Keratinocyte (primary cell): ENCODE results near the gene UTP15. TPM values are rescaled to one million over a fixed set of nuclear protein-coding genes. Genes with fewer than 3 reads are reported as not detected.

Source experiments
- DNase-seq: peaks from one replicate; pipeline ENCODE4 v3.0.0-alpha.2; 2011; ENCODE audit warnings: low read depth, missing footprints, low spot score
- FAIRE-seq: peaks from 2 replicates; lab custom pipeline; 2011; peaks lifted over from hg19 to GRCh38; lab: Jason Lieb, UNC
- H2AFZ ChIP-seq: 2 replicates; pipeline ENCODE4 v1.6.0; 2012; ENCODE audit warnings: low read length, control low read depth, inconsistent platforms; ENCODE audit not compliant: control insufficient read depth
- H3K27ac ChIP-seq: 2 replicates; pipeline ENCODE4 v1.5.1; 2011; ENCODE audit warnings: low read length; ENCODE audit not compliant: control insufficient read depth, insufficient read depth
- H3K27me3 ChIP-seq: 3 replicates; pipeline ENCODE4 v1.6.0; 2011; ENCODE audit warnings: low read length; ENCODE audit not compliant: control insufficient read depth, insufficient read depth; ENCODE audit errors: extremely low read depth
- H3K36me3 ChIP-seq, 2 experiments: 2 replicates in 1 of 2; 3 replicates in 1 of 2; pipeline ENCODE4 v1.5.1; 2011; ENCODE audit warnings: low read length in 2 of 2, mild to moderate bottlenecking in 1 of 2; ENCODE audit not compliant: control insufficient read depth in 2 of 2, insufficient read depth in 2 of 2; ENCODE audit errors: extremely low read depth in 1 of 2
- H3K4me1 ChIP-seq: 3 replicates; pipeline ENCODE4 v1.5.1; 2011; ENCODE audit warnings: low read length; ENCODE audit not compliant: control insufficient read depth, insufficient read depth; ENCODE audit errors: extremely low read depth
- H3K4me2 ChIP-seq: 3 replicates; pipeline ENCODE4 v1.6.0; 2011; ENCODE audit warnings: low read depth, low read length; ENCODE audit not compliant: control insufficient read depth, insufficient read depth; ENCODE audit errors: extremely low read depth
- H3K4me3 ChIP-seq, 3 experiments: fragments of 200-600 bp in 1 of 3; sonication (generic) in 1 of 3; 2 replicates in 2 of 3; 3 replicates in 1 of 3; pipeline ENCODE4 v1.5.1; 2011 to 2016; ENCODE audit warnings: low read length in 3 of 3, mild to moderate bottlenecking in 3 of 3, control low read depth in 2 of 3, inconsistent platforms in 1 of 3, low read depth in 1 of 3, mixed read lengths in 1 of 3, mixed run types in 1 of 3, moderate library complexity in 1 of 3; ENCODE audit not compliant: control insufficient read depth in 2 of 3, insufficient read depth in 2 of 3; ENCODE audit errors: extremely low read depth in 1 of 3
- H3K79me2 ChIP-seq: 2 replicates; pipeline ENCODE4 v1.6.0; 2012; ENCODE audit warnings: low read length; ENCODE audit not compliant: control insufficient read depth, insufficient read depth
- H3K9ac ChIP-seq: 3 replicates; pipeline ENCODE4 v1.6.0; 2011; ENCODE audit warnings: low read length; ENCODE audit not compliant: control insufficient read depth, insufficient read depth; ENCODE audit errors: extremely low read depth
- H3K9me1 ChIP-seq: 3 replicates; pipeline ENCODE4 v1.6.0; 2011; ENCODE audit warnings: low read length; ENCODE audit not compliant: control insufficient read depth, insufficient read depth; ENCODE audit errors: extremely low read depth
- H3K9me3 ChIP-seq: 2 replicates; pipeline ENCODE4 v1.5.1; 2012; ENCODE audit warnings: low read depth, low read length; ENCODE audit not compliant: control insufficient read depth
- H4K20me1 ChIP-seq: 3 replicates; pipeline ENCODE4 v1.6.0; 2011; ENCODE audit warnings: low read length; ENCODE audit not compliant: control insufficient read depth, insufficient read depth; ENCODE audit errors: extremely low read depth
- EZH2 ChIP-seq: IDR thresholded peaks from one replicate; pipeline ENCODE4 v1.6.1; 2012; ENCODE audit warnings: inconsistent platforms, mild to moderate bottlenecking, low read length, moderate library complexity
- dilution Hi-C: fragments of 300-500 bp; cut with MboI; formaldehyde crosslinking; loops from one replicate; pipeline ENCODE4 v1.7.0; 2020; ENCODE audit warnings: low sequenced_read_pairs; ENCODE audit not compliant: extremely low pct_ligation_motif_present
- polyA plus RNA-seq, 5 experiments: library from polyadenylated mRNA; depleted of rRNA in 3 of 5; stranded (reverse) in 3 of 5; stranded (forward) in 1 of 5; unstranded in 1 of 5; fragments of >200 nt; gene quantifications; 1 replicate in 1 of 5; 2 replicates in 3 of 5; 3 replicates in 1 of 5; pipeline versions ENCODE4 v1.2.1 to v1.2.3, GENCODE V29; 2011 to 2012; ENCODE audit warnings: missing spikeins in 2 of 5, low read depth in 1 of 5, low replicate concordance in 1 of 5
- TF ChIP-seq, protein P1 (sequence below), 3 experiments: IDR thresholded peaks in 1 of 3; conservative IDR thresholded peaks in 1 of 3; optimal IDR thresholded peaks in 1 of 3; 2 replicates in 2 of 3; 3 replicates in 1 of 3; pipeline versions ENCODE3 to v1.5.1; 2011; ENCODE audit warnings: low read length in 3 of 3, mild to moderate bottlenecking in 3 of 3, moderate library complexity in 2 of 3, control low read depth in 1 of 3, inconsistent platforms in 1 of 3; ENCODE audit not compliant: insufficient read depth in 2 of 3; ENCODE audit errors: extremely low read depth in 1 of 3

Gene UTP15
- polyA plus RNA-seq, 1 donor (not counting 4 experiments of a cell fraction or from before 2014, with no cell fraction given), result 28.3 TPM

DNA sequence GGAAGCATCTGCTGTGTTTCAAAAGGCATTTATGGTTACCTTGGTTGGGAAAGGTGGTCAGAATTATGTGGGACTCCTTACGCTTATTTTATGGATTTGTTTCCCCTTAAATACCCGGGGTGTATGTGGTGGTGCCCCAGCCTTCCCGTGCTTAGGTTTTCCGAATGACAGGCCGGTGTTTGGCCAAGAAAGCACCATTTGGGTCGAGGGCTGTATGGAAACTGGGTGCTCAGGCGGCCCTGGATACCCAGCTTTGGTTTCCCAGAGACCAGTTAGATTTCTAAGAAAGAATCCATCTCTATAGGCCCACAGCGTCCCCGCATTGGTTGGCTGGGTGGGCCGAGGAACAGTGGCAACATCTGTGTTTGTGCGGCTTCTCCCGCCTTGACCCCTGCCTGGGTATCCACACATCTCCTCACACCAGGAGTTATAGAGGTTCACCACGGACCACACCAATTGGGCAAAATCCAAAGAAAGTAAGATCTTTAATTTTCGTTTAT, 61.3 kb downstream of the UTP15 start:
- no peaks in the 10 kb centered on the region for H3K27me3 ChIP-seq
- no peak for DNase-seq
- TF ChIP-seq, protein P1, sequence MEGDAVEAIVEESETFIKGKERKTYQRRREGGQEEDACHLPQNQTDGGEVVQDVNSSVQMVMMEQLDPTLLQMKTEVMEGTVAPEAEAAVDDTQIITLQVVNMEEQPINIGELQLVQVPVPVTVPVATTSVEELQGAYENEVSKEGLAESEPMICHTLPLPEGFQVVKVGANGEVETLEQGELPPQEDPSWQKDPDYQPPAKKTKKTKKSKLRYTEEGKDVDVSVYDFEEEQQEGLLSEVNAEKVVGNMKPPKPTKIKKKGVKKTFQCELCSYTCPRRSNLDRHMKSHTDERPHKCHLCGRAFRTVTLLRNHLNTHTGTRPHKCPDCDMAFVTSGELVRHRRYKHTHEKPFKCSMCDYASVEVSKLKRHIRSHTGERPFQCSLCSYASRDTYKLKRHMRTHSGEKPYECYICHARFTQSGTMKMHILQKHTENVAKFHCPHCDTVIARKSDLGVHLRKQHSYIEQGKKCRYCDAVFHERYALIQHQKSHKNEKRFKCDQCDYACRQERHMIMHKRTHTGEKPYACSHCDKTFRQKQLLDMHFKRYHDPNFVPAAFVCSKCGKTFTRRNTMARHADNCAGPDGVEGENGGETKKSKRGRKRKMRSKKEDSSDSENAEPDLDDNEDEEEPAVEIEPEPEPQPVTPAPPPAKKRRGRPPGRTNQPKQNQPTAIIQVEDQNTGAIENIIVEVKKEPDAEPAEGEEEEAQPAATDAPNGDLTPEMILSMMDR (optimal IDR thresholded peaks at IDR 0.05 in 1 of 3, IDR thresholded peaks at IDR 0.05 in 1 of 3, conservative IDR thresholded peaks at IDR 0.05 in 1 of 3; ENCODE audit: extremely low read depth in 1 of 3, insufficient read depth in 2 of 3, low read length in 3 of 3), result no peak
- TF ChIP-seq EZH2, result no peak
- FAIRE-seq, result no peak
- H3K4me3 ChIP-seq, result peak overlapping the region; percentile 64 to 97 (median 96)
- peaks cover 44% of the 10 kb centered on the region for H3K4me1 ChIP-seq
- H3K36me3 ChIP-seq, result peaks cover 2 to 5% of the 10 kb centered on the region in 2 experiments
- peaks cover 59% of the 10 kb centered on the region for H3K79me2 ChIP-seq
- H4K20me1 ChIP-seq, result no peaks in the 10 kb centered on the region
- H3K9ac ChIP-seq, result peak overlapping the region; percentile 93
- peak overlapping the region; percentile 91 for H3K4me2 ChIP-seq
- no peaks in the 10 kb centered on the region for H3K9me1 ChIP-seq
- peak overlapping the region; percentile 90 for H3K27ac ChIP-seq
- H3K9me3 ChIP-seq, result no peaks in the 10 kb centered on the region
- peak overlapping the region; percentile 12 for H2AFZ ChIP-seq
- dilution Hi-C loops, result no loop called here

- DNase-seq, result no peak
- TF ChIP-seq EZH2, result no peak
- TF ChIP-seq, protein P1 (optimal IDR thresholded peaks at IDR 0.05 in 1 of 3, IDR thresholded peaks at IDR 0.05 in 1 of 3, conservative IDR thresholded peaks at IDR 0.05 in 1 of 3; ENCODE audit: extremely low read depth in 1 of 3, insufficient read depth in 2 of 3, low read length in 3 of 3), result no peak
- no peaks in the 10 kb centered on the region for H3K27me3 ChIP-seq
- H3K9me1 ChIP-seq, result no peaks in the 10 kb centered on the region
- H3K27ac ChIP-seq, result no peak overlapping the region
- H2AFZ ChIP-seq, result no peak overlapping the region
- FAIRE-seq, result no peak
- H3K4me2 ChIP-seq, result peak overlapping the region; percentile 91
- H3K36me3 ChIP-seq, result peaks cover 5 to 6% of the 10 kb centered on the region in 2 experiments
- no peaks in the 10 kb centered on the region for H4K20me1 ChIP-seq
- no peaks in the 10 kb centered on the region for H3K9me3 ChIP-seq
- H3K4me3 ChIP-seq, result peak overlapping the region in 2 of 3 experiments; percentile 64 to 97
- dilution Hi-C loops, result no loop called here
- no peak overlapping the region for H3K9ac ChIP-seq
- peaks cover 84% of the 10 kb centered on the region for H3K79me2 ChIP-seq
- peaks cover 47% of the 10 kb centered on the region for H3K4me1 ChIP-seq
Observed at GRCh38 chr5:73629456-73629855, 63.9 kb downstream of the UTP15 start.
